ENCODE data around the gene F5. TPM values are rescaled to one million over a fixed set of nuclear protein-coding genes. Genes with fewer than 3 reads are reported as not detected.

The F5 gene
- polyA plus RNA-seq, 3 donors = 6.5 to 14.5 (median 7.1) TPM

- Mint-ChIP-seq H3K4me1 (peaks cover 40% of the 10 kb centered on the region), H3K9me3 (no peaks in the 10 kb centered on the region), H3K27me3 (ENCODE audit: low read depth in 3 of 3) (no peaks in the 10 kb centered on the region), H3K27ac (peak overlapping the region; percentile 93 to 97 (median 96)), H3K4me3 (peak overlapping the region; percentile 82 to 92), H3K36me3 (peaks cover 7 to 10% of the 10 kb centered on the region in 2 donors)
- H3K4me1 ChIP-seq (ENCODE audit: control insufficient read depth in 1 of 2, insufficient read depth in 2 of 2, low read length in 2 of 2) = peaks cover 23 to 42% of the 10 kb centered on the region in 2 donors
- no peaks in the 10 kb centered on the region for H3K9me3 ChIP-seq (replicated peaks in 1 of 2; ENCODE audit: control insufficient read depth in 1 of 2, insufficient read depth in 1 of 2, low read length in 2 of 2)
- H4K20me1 ChIP-seq (ENCODE audit: insufficient read depth, low read length) = no peaks in the 10 kb centered on the region
- H3K27me3 ChIP-seq (ENCODE audit: control insufficient read depth in 2 of 2, insufficient read depth in 2 of 2, low read length in 2 of 2) = no peaks in the 10 kb centered on the region
- no peak for TF ChIP-seq CTCF (IDR thresholded peaks at IDR 0.05)
- peak overlapping the region; percentile 72 for H3K9ac ChIP-seq (ENCODE audit: insufficient read depth, low read length, poor library complexity, severe bottlenecking)
- H3K79me2 ChIP-seq (ENCODE audit: insufficient read depth, low read length) = peaks cover 24% of the 10 kb centered on the region
- intact Hi-C loops (cut with micrococcal nuclease) = loop anchor here (5.0 to 10.0 kb wide), 3 partner anchors 127 to 220 kb away; partner anchors contain the start of genes METTL18 (in 1 of the 2) and SELL (in 1 of the 2)
- peak overlapping the region in 1 of 2 donors; percentile 98 for H3K27ac ChIP-seq (ENCODE audit: low read depth in 1 of 2, low read length in 2 of 2)
- DNase-seq = peak; percentile 50 to 81 (median 72)
- H2AFZ ChIP-seq (ENCODE audit: insufficient read depth, low read depth, low read length, poor library complexity, severe bottlenecking) = peak overlapping the region; percentile 59
- peak overlapping the region; percentile 89 for H3K4me2 ChIP-seq (replicated peaks; ENCODE audit: extremely low read depth, low read length, poor library complexity, severe bottlenecking)
- H3K4me3 ChIP-seq (replicated peaks in 1 of 3; ENCODE audit: low read depth in 2 of 3, low read length in 3 of 3) = peak overlapping the region; percentile 52 to 96 (median 82)
- H3K36me3 ChIP-seq (replicated peaks in 1 of 2; ENCODE audit: control insufficient read depth in 1 of 2, insufficient read depth in 2 of 2, low read length in 2 of 2) = peaks cover 6 to 13% of the 10 kb centered on the region in 2 donors
Measured at GRCh38 chr1:169585181-169585580, 1.1 kb downstream of the F5 start.

GRCh38 chr1:169584483-169585144, 1.7 kb downstream of the F5 start:
- H3K27ac Mint-ChIP-seq = peak overlapping the region; percentile 91 to 97 (median 96)
- H3K27me3 Mint-ChIP-seq (ENCODE audit: low read depth in 3 of 3) = no peaks in the 10 kb centered on the region
- H3K4me3 ChIP-seq (replicated peaks in 1 of 3; ENCODE audit: low read depth in 2 of 3, low read length in 3 of 3) = peak overlapping the region; percentile 52 to 96 (median 82)
- no peaks in the 10 kb centered on the region for H3K9me3 Mint-ChIP-seq
- peak overlapping the region; percentile 59 for H2AFZ ChIP-seq (ENCODE audit: insufficient read depth, low read depth, low read length, poor library complexity, severe bottlenecking)
- no CpG with 5 or more reads among the region's 4 CpGs for WGBS (ENCODE audit: insufficient coverage)
- H3K4me3 Mint-ChIP-seq = peak overlapping the region; percentile 47 to 89
- H4K20me1 ChIP-seq (ENCODE audit: insufficient read depth, low read length) = no peaks in the 10 kb centered on the region
- H3K9ac ChIP-seq (ENCODE audit: insufficient read depth, low read length, poor library complexity, severe bottlenecking) = peak overlapping the region; percentile 72
- DNase-seq = peak; percentile 70 to 88 (median 87)
- H3K9me3 ChIP-seq (replicated peaks in 1 of 2; ENCODE audit: control insufficient read depth in 1 of 2, insufficient read depth in 1 of 2, low read length in 2 of 2) = no peaks in the 10 kb centered on the region
- peaks cover 24% of the 10 kb centered on the region for H3K79me2 ChIP-seq (ENCODE audit: insufficient read depth, low read length)
- H3K4me1 ChIP-seq (ENCODE audit: control insufficient read depth in 1 of 2, insufficient read depth in 2 of 2, low read length in 2 of 2) = peaks cover 23 to 42% of the 10 kb centered on the region in 2 donors
- H3K4me1 Mint-ChIP-seq = peaks cover 40% of the 10 kb centered on the region
- TF ChIP-seq CTCF (IDR thresholded peaks at IDR 0.05) = no peak
- H3K36me3 Mint-ChIP-seq = peaks cover 7 to 10% of the 10 kb centered on the region in 2 donors
- H3K27ac ChIP-seq (ENCODE audit: low read depth in 1 of 2, low read length in 2 of 2) = peak overlapping the region; percentile 2 to 98
- H3K27me3 ChIP-seq (ENCODE audit: control insufficient read depth in 2 of 2, insufficient read depth in 2 of 2, low read length in 2 of 2) = no peaks in the 10 kb centered on the region
- peak overlapping the region; percentile 89 for H3K4me2 ChIP-seq (replicated peaks; ENCODE audit: extremely low read depth, low read length, poor library complexity, severe bottlenecking)
- peaks cover 6 to 18% of the 10 kb centered on the region in 2 donors for H3K36me3 ChIP-seq (replicated peaks in 1 of 2; ENCODE audit: control insufficient read depth in 1 of 2, insufficient read depth in 2 of 2, low read length in 2 of 2)
- intact Hi-C loops (cut with micrococcal nuclease) = loop anchor here (5.0 to 10.0 kb wide), 3 partner anchors 128 to 220 kb away; partner anchors contain the start of genes METTL18 (in 1 of the 2) and SELL (in 1 of the 2)

Data from CD14-positive monocyte (primary cell).